HG03175 (cell line): Measurements from ENCODE around the gene ZNF362.

ENCODE experiments used
- ATAC-seq: cut with Tn5 transposase; IDR thresholded peaks from one replicate; pipeline ENCODE4 v1.9.1; 2021; ENCODE audit warnings: mild to moderate bottlenecking, moderate library complexity; ENCODE audit not compliant: unreplicated experiment

The ZNF362 gene

GRCh38 chr1:33267468-33268205 is 11.3 kb downstream of the ZNF362 start:
- no peak for ATAC-seq

GRCh38 chr1:33268457-33268856 is 12.2 kb downstream of the ZNF362 start:
- no peak for ATAC-seq

GRCh38 chr1:33268927-33269610 is 12.8 kb downstream of the ZNF362 start:
- no peak for ATAC-seq

GRCh38 chr1:33269621-33270020 is 13.3 kb downstream of the ZNF362 start:
- ATAC-seq, result no peak

GRCh38 chr1:33270379-33270778 is 14.1 kb downstream of the ZNF362 start:
- ATAC-seq, result no peak

GRCh38 chr1:33270808-33271465 is 14.6 kb downstream of the ZNF362 start:
- no peak for ATAC-seq

GRCh38 chr1:33271666-33272505 is 15.6 kb downstream of the ZNF362 start:
- no peak for ATAC-seq

GRCh38 chr1:33272509-33272908 is 16.2 kb downstream of the ZNF362 start:
- ATAC-seq, result no peak

- ATAC-seq, result no peak
Measured at GRCh38 chr1:33272930-33273329, 16.6 kb downstream of the ZNF362 start.

- ATAC-seq, result no peak
Measured at GRCh38 chr1:33273406-33273805, 17.1 kb downstream of the ZNF362 start.

- ATAC-seq, result no peak
Measured at GRCh38 chr1:33273961-33274371, 17.7 kb downstream of the ZNF362 start.

GRCh38 chr1:33274446-33274845 is 18.2 kb downstream of the ZNF362 start:
- no peak for ATAC-seq

- no peak for ATAC-seq
Measured at GRCh38 chr1:33275195-33275594, 18.9 kb downstream of the ZNF362 start.

GRCh38 chr1:33275706-33276572 is 19.6 kb downstream of the ZNF362 start:
- no peak for ATAC-seq

GRCh38 chr1:33276573-33277298 is 20.4 kb downstream of the ZNF362 start:
- no peak for ATAC-seq

- no peak for ATAC-seq
Measured at GRCh38 chr1:33277488-33278084, 21.3 kb downstream of the ZNF362 start.

- no peak for ATAC-seq
Measured at GRCh38 chr1:33280091-33280661, 23.9 kb downstream of the ZNF362 start.

GRCh38 chr1:33281554-33282303 is 25.4 kb downstream of the ZNF362 start:
- no peak for ATAC-seq
